ENCODE data around the gene SUMO4. TPM values are rescaled to one million over a fixed set of nuclear protein-coding genes. Genes with fewer than 3 reads are reported as not detected.

SUMO4 gene
- polyA plus RNA-seq, 6 donors from 2014 or later: 0.26 to 1.6 (median 0.85) TPM; not detected in 1

DNA sequence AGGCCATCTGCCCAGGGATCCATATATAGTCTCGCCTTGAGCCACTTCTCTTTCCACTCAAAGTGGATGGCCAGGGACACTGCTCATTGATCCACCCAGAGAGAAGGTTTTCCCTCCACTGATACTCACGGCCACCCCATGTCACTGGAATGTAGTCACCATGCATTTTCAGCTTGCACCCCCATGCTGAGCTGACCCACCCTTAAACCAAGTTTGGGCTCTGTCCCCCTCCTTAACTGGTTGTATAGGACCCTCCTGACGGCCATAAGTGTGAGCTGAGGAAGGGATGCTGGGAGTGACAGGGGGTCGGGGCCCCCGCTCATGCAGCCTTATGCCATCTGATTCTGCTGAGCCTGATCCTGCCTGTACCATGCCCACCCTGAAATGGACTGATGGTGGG is 25.7 kb downstream of the SUMO4 start:
- no peak overlapping the region for H3K4me3 Mint-ChIP-seq
- no peak for ATAC-seq (ENCODE audit: low read depth in 2 of 2)
- H3K27ac Mint-ChIP-seq: no peak overlapping the region
- no peak for DNase-seq
- H3K4me1 Mint-ChIP-seq: no peaks in the 10 kb centered on the region
- H3K9me3 Mint-ChIP-seq: no peaks in the 10 kb centered on the region
- peaks cover 0 to 6% (median 0%) of the 10 kb centered on the region in 3 donors for H3K27me3 Mint-ChIP-seq
- H3K36me3 Mint-ChIP-seq: no peaks in the 10 kb centered on the region

DNA sequence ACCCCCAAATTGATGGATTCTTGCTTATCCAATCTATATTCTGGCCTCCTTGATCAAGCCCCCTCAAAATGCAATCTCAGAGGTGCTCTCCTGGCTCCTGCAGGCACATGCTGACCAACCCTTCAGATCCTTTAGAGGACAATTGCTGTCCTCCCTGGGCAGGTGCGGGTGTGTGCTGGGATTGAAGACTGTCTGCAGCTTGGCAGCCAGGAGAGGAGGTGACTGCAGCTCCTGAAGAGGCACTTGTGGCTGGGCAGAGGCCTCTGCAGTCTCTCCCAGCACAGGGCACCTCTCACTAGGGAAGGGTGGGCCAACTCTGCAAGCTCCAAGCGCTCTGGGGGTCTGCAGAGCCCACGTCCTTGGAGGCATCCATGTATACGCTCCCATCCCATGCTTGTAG is 28.5 kb downstream of the SUMO4 start:
- H3K27me3 Mint-ChIP-seq: peaks cover 0 to 6% (median 0%) of the 10 kb centered on the region in 3 donors
- H3K4me3 Mint-ChIP-seq: no peak overlapping the region
- peaks cover 0 to 7% (median 5%) of the 10 kb centered on the region in 3 donors for H3K4me1 Mint-ChIP-seq
- DNase-seq: no peak
- ATAC-seq (ENCODE audit: low read depth in 2 of 2): no peak
- H3K36me3 Mint-ChIP-seq: no peaks in the 10 kb centered on the region
- peak overlapping the region in 1 of 6 donors; percentile 49 for H3K27ac Mint-ChIP-seq
- no peaks in the 10 kb centered on the region for H3K9me3 Mint-ChIP-seq

DNA sequence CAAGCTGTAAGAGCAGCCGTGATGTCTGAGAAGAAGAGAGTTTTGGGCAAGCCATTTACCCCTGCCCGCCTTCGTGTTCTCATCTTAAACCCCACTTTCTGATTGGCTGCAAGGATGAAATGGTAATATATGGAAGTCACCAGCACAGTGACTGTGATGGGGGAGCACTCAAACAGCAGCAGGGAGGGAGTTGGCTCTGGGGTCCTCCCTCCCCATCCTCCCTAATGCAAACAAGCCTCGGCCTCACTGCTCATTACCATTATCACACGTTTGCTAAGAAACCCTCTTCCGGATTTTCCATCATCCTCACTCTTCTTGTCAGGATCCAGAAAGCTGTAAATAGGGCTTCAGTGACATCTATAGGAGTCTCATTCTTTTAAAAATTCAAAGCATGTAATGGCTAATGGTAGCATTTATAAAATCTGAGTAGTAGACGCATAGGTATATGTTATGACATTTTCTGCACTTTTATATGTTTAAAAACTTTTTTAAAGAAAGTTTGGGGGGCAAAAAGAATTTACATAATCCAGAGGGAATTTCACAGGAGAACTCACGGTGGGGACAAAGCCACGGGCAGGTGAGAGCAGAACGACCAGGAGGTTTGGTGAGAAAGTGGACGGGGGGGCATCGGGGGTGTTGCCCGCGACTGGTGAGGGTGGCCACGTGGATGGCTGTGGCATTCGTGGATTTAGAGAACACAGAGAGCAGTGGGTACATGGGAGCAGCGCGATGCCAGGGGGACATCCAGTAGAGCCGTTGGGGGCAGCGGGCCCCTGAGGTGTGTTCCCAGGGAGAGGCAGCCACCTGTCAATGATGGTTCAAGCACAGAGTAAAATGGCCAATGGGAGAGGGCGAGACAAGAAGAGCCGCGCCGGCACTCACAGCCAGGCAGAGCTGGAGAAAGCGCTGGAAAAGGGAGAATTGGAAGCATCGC is 29.6 kb downstream of the SUMO4 start:
- Mint-ChIP-seq H3K9me3 (no peaks in the 10 kb centered on the region), H3K27me3 (peaks cover 0 to 6% (median 0%) of the 10 kb centered on the region in 3 donors), H3K36me3 (no peaks in the 10 kb centered on the region), H3K27ac (no peak overlapping the region), H3K4me3 (no peak overlapping the region), H3K4me1 (peaks cover 0 to 7% (median 5%) of the 10 kb centered on the region in 3 donors)
- ATAC-seq (ENCODE audit: low read depth in 2 of 2): no peak
- DNase-seq: no peak

DNA sequence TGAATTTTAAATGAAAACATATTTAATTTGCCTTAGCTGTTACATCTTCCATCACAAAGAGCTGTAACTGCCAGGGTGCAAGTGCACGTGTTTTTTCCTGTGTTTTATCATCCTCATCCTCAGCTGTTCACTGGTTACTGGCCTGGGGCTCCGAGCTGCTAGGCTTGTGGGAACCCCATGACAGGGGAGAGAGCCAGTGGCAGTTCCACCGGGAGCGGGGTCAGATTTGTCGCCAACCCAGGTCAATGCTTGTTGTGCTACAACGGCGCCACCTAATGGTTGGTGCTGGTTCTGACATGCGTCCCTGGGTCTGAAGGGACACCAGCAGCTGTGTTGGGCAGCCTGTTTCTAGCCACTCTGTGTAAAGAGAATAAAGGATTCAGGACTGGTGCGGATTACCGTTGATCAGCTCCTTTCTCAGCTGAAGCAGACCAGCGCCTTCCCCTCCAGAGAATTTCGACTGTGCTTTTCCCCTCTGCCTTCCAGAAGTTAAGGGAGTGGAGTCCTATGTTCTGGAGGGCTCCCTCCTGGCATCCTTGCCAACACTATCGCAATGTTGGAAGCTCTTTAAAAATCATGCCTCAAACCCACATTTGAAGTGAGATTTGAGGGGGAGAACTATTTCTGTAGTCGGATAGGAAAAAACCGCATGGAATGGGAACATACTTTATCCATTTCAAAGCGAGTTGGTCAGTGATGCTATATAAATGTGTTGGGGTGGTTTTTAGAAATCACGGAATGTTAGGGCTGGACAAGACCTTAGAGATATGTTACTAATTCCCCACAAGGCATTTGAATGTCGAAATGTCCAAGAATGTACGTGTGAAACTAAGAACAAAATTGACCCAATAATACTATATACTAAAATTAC is 32.1 kb downstream of the SUMO4 start:
- H3K4me1 Mint-ChIP-seq: peaks cover 0 to 7% (median 6%) of the 10 kb centered on the region in 3 donors
- ATAC-seq (ENCODE audit: low read depth in 2 of 2): peak; percentile 86 to 94
- peak overlapping the region in 4 of 8 donors; percentile 37 to 54 (median 45) for H3K4me3 Mint-ChIP-seq
- no peaks in the 10 kb centered on the region for H3K36me3 Mint-ChIP-seq
- peak overlapping the region in 1 of 6 donors; percentile 58 for H3K27ac Mint-ChIP-seq
- H3K27me3 Mint-ChIP-seq: peaks cover 0 to 6% (median 0%) of the 10 kb centered on the region in 3 donors
- H3K9me3 Mint-ChIP-seq: no peaks in the 10 kb centered on the region
- DNase-seq: peak; percentile 75

DNA sequence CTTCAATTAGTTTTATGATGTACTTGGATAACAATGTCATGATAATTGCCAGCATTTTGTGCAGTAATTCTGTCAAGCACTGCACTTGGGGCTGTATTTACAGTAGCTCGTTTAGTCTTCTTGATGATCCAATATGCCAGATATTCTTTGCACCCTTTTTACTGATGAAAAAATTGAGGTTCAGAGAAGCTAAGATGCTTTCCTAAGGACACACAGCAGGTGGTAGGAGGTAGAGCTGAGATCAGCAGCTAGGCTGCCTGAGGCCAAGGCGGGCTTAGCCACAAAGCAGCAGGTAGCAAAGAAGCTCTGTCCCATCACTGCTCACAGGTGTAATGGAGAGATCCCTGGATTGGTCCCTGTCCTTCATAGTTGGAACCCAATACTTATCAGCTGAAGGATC is 33.3 kb downstream of the SUMO4 start:
- H3K4me1 Mint-ChIP-seq: peaks cover 0 to 19% (median 15%) of the 10 kb centered on the region in 3 donors
- H3K9me3 Mint-ChIP-seq: no peaks in the 10 kb centered on the region
- no peaks in the 10 kb centered on the region for H3K36me3 Mint-ChIP-seq
- no peak overlapping the region for H3K4me3 Mint-ChIP-seq
- H3K27me3 Mint-ChIP-seq: no peaks in the 10 kb centered on the region
- H3K27ac Mint-ChIP-seq: no peak overlapping the region
- ATAC-seq (ENCODE audit: low read depth in 2 of 2) (no peak), DNase-seq (no peak)

DNA sequence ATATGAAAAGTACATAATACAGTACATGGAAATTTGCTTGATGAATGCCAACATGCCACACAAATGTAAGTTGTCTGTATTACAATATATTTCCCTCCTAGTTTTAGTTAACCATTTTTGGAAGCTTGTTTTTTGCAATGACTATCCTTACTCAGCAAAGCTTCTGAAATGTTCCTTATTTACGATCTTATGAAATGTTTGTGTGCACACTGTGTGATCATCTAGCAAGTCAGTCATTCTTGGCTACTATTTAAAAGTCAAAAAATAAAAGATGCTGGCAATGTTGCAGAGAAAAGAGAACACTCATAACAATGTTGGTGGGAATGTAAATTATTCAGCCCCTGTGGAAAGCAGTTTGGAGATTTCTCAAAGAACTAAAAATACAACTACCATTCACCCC is 33.8 kb downstream of the SUMO4 start:
- Mint-ChIP-seq H3K27me3 (no peaks in the 10 kb centered on the region), H3K4me3 (no peak overlapping the region), H3K9me3 (no peaks in the 10 kb centered on the region), H3K27ac (peak overlapping the region in 1 of 6 donors; percentile 42), H3K4me1 (peaks cover 2 to 23% (median 20%) of the 10 kb centered on the region in 3 donors), H3K36me3 (no peaks in the 10 kb centered on the region)
- DNase-seq (no peak), ATAC-seq (ENCODE audit: low read depth in 2 of 2) (no peak)

DNA sequence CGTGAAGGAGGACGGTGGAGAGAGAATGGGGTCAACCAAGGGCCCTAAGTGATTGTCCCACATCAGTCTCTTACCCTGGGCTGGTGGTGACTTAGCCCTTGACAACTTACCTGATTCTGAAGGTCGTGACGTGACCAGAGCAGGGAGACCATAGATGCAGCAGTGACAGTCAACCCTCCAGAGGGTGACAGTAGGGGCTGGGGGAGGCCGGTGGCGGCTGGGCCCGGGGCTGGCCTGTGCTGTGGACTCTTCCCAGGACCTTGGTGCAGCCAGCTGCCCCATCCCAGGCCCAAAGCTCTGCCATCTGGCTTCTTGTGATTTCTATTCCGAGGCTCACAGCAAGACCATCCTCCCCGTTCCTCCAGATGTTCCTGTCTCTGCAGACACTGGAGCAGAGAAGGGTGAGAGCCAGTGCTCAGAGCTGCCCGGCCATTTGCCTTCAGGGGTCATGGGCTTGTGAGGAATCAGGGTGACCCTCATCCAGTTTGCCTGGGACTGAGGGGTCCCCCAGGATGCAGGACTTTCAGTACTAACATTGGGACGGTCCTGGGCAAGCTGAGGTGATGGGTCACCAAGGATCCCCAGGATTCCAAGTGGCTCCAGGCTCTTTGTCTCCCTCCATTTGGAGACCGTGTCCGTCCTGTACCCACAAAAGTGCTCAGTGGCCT is 36.0 kb downstream of the SUMO4 start:
- Mint-ChIP-seq H3K4me1 (peaks cover 10 to 31% (median 29%) of the 10 kb centered on the region in 3 donors), H3K9me3 (no peaks in the 10 kb centered on the region), H3K4me3 (no peak overlapping the region), H3K27me3 (no peaks in the 10 kb centered on the region), H3K27ac (peak overlapping the region in 1 of 6 donors; percentile 10), H3K36me3 (no peaks in the 10 kb centered on the region)
- ATAC-seq (ENCODE audit: low read depth in 2 of 2) (no peak), DNase-seq (no peak)

DNA sequence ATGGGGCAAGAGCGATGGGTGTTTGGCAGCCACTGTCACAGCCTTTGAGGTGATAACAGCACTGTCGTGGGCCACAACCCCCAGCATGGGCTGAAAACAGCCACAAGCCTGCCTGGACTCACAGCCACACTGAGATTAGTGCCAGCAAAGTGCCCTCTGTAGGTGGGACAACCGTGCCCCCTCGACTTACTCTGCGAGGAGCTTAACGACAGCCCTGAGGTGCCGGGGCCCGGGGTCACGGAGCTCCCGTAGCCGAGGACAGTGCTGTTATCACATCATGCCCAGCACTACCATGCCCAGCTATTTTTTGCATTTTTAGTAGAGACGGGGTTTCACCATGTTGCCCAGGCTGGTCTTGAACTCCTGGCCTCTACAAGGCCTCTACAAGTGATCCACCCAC is 36.6 kb downstream of the SUMO4 start:
- no peak overlapping the region for H3K4me3 Mint-ChIP-seq
- H3K4me1 Mint-ChIP-seq: peaks cover 10 to 31% (median 29%) of the 10 kb centered on the region in 3 donors
- no peaks in the 10 kb centered on the region for H3K9me3 Mint-ChIP-seq
- H3K27me3 Mint-ChIP-seq: no peaks in the 10 kb centered on the region
- H3K36me3 Mint-ChIP-seq: no peaks in the 10 kb centered on the region
- H3K27ac Mint-ChIP-seq: no peak overlapping the region
- DNase-seq (no peak), ATAC-seq (ENCODE audit: low read depth in 2 of 2) (no peak)

DNA sequence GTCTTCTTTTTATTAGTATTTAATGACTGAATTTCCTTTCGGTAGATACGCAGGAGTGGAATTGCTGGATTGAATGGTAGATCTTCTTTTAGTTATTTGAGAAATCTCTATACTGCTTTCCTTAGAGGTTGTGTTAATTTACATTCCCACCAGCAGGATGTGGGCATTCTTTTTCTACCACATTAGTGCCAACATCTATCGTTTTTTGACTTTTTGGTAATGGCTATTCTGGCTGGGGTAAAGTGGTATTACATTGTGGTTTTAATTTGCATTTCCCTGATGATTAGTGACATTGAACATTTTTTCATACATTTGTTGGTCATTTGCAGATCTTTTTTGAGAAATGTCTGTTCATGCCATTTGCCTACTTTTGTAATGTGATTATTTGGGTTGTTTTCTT is 37.1 kb downstream of the SUMO4 start:
- ATAC-seq (ENCODE audit: low read depth in 2 of 2) (no peak), DNase-seq (no peak)
- Mint-ChIP-seq H3K27me3 (no peaks in the 10 kb centered on the region), H3K27ac (peak overlapping the region in 1 of 6 donors; percentile 38), H3K9me3 (no peaks in the 10 kb centered on the region), H3K4me1 (peaks cover 10 to 26% (median 24%) of the 10 kb centered on the region in 3 donors), H3K4me3 (no peak overlapping the region), H3K36me3 (no peaks in the 10 kb centered on the region)

DNA sequence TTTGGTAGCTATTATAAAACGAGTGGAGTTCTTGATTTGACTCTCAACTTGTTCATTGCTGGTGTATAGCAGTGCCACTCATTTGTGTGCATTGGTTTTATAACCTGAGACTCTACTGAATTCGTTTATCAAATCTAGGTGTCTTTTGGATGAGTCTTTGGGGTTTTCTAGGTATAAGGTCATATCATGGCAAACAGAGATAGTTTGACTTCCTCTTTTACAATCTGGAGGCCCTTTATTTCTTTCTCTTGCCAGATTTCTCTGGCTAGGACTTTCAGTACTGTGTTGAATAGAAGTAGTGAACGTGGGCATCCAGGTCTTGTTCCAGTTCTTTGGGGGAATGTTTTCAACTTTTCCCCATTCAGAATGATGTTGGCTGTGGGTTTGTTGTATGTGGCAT is 38.8 kb downstream of the SUMO4 start:
- Mint-ChIP-seq H3K27ac (peak overlapping the region in 2 of 6 donors; percentile 25 to 38), H3K27me3 (no peaks in the 10 kb centered on the region), H3K4me3 (no peak overlapping the region), H3K36me3 (no peaks in the 10 kb centered on the region), H3K4me1 (peaks cover 15 to 30% (median 22%) of the 10 kb centered on the region in 3 donors), H3K9me3 (no peaks in the 10 kb centered on the region)
- DNase-seq (no peak), ATAC-seq (ENCODE audit: low read depth in 2 of 2) (peak; percentile 53 to 67)

DNA sequence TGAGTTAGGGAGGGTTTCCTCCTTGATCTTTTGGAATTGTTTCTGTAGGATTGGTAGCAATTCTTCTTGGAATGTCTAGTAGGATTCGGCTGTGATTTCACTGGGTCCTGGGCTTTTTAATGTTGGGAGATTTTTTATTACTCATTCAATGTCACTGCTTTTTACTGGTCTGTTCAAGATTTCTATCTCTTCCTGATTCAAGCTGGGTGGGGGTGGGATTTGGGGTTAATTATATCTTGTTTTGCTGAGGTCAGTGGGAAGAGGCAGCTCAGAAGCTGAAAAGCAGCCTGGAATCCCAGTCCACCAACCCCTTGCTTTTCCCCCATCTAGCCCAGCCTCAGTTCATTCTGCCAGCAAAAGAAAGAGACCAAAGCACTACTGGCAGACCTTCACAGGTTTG is 39.6 kb downstream of the SUMO4 start:
- Mint-ChIP-seq H3K4me3 (peak overlapping the region in 2 of 8 donors; percentile 15 to 49), H3K4me1 (peaks cover 15 to 30% (median 22%) of the 10 kb centered on the region in 3 donors), H3K27me3 (no peaks in the 10 kb centered on the region), H3K27ac (peak overlapping the region in 1 of 6 donors; percentile 5), H3K36me3 (no peaks in the 10 kb centered on the region), H3K9me3 (no peaks in the 10 kb centered on the region)
- DNase-seq (no peak), ATAC-seq (ENCODE audit: low read depth in 2 of 2) (no peak)

DNA sequence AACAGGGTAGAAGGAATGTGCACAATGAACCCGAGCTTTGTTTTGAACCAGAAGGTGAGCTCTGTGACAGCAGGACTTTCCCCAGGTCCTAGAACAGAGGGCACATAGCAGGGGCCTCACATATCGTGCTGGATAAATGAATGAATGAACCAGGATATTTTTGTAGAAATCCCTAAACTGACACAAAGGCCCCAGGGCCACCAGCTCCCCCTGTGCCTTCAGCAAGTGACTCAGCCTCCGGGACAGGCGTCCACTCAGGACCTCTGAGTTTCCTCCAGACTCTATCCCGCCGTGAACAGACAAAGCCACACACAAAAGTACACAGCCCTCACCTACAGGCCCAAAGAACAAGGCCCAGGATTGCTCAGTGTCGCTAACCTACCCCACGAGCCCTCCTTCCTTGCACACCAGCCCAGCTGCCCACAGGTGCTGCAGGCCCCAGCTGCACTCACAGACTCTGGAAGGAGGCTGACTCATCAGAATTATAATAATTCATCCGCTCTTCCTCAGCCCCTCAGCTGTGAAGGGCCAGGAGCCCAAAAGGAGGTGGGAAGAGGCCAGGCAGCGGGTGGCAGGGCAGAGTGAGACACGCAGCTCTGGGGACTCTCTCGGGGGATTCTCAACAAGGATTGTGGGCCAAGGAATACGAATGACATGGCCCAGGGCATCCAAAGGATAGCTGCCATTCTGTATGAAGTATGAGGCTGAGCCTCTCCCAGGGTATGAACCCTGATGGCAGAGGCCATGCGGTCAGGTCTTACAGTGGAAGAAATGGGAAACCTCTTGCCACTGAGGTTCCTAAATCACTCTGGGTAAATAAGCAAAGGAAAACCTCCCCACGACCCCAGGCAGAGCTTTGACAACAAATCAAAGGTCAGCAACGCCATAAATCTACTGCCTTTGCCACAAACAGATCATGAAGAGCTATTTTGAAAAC is 40.9 kb downstream of the SUMO4 start:
- ATAC-seq (ENCODE audit: low read depth in 2 of 2) (no peak), DNase-seq (no peak)
- Mint-ChIP-seq H3K4me1 (peaks cover 15 to 30% (median 22%) of the 10 kb centered on the region in 3 donors), H3K27me3 (no peaks in the 10 kb centered on the region), H3K9me3 (no peaks in the 10 kb centered on the region), H3K27ac (peak overlapping the region in 4 of 6 donors; percentile 27 to 81 (median 52)), H3K36me3 (no peaks in the 10 kb centered on the region), H3K4me3 (no peak overlapping the region)
